CD4-positive, alpha-beta T cell treated with Interleukin-15 for 1 hour (primary cell): ENCODE results near the gene HTATIP2.
"Not testable (repeated sequence)": the region's sequence is repeated elsewhere in the genome, so short reads cannot be mapped to it uniquely, and the experiment has no call there.

Experiments
- DNase-seq: peaks from one replicate; pipeline ENCODE4 v3.0.0-alpha.2; 2020

Gene HTATIP2

DNA sequence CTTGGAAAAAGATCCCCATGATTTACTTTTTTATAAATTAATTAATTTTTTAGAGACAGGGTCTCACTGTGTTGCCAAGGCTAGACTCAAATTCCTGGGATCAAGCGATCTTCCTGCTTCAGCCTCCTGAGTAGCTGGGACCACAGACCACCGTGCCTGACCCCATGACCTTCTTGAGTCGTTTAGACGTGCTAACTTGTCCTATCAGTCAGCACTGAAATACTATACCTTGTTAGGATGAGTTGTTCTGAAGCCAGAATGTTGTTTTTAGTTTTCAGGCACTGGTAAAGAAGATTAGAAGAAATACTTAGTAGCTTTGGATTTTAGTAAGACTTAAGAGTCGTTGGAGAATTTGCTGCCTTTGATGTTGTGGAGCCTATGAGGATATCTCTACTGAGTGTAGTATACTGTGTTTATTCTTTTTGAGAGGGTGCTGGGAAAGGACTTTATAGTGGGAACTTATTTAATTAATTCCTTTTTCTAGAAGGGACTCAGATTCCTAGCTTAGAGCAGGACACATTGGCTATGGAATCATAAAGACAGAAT, 8.6 kb downstream of the HTATIP2 start:
- DNase-seq: no peak

GRCh38 chr11:20373147-20373546, 9.6 kb downstream of the HTATIP2 start:
- DNase-seq: no peak

- DNase-seq: no peak
Observed at GRCh38 chr11:20373568-20374209, 10.2 kb downstream of the HTATIP2 start.

DNA sequence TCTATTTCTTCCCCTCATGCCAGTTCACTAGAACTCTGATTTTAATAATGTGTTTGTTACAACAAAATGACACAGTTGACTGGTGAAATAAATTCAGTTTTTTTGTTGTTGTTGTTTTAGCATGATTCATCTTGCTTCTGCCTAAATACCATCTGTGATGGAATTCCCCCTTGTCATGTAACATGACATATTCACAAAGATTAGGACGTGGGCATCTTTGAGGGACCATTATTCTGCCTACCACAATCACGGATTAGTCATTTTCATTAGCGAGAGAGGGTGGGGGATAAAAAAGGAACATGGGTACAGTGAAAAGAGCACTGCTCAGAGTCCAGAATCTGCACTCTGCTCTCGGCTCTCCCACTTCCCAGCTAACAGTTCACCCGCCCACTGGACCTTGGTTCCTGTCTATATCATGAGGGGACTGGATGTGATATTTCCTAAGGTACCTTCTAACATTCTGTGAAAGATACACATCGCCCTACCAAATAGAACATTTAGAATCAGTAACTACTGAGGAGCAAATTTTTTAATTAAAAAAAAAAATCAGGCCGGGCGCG, 11.3 kb downstream of the HTATIP2 start:
- DNase-seq: no peak

DNA sequence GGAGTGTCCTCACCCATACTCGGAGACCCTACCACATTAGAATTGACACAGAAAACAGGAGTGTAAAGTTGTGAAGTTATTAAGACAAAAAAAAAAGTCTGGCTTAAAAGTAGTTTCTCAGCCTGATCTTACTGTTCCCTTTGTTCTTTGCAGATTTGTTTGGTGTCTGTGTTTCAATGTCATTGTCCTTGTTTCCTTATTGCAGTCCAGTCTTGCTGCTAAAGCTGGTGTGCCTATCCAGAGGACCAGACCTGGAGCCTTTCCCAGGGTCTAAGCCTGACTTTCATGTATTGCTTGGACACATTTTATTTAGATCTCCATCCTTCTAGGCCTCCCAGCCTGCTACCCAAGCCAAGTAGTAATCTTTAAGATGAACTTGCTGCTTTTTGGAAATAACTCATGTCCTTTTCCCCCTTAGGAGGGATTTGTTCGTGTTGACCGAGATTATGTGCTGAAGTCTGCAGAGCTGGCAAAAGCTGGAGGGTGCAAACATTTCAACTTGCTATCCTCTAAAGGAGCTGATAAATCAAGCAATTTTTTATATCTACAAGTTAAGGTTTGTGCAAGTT, 12.7 kb downstream of the HTATIP2 start:
- DNase-seq: no peak

- DNase-seq: not testable (repeated sequence)
Observed at GRCh38 chr11:20385996-20386395, 22.5 kb downstream of the HTATIP2 start.

DNA sequence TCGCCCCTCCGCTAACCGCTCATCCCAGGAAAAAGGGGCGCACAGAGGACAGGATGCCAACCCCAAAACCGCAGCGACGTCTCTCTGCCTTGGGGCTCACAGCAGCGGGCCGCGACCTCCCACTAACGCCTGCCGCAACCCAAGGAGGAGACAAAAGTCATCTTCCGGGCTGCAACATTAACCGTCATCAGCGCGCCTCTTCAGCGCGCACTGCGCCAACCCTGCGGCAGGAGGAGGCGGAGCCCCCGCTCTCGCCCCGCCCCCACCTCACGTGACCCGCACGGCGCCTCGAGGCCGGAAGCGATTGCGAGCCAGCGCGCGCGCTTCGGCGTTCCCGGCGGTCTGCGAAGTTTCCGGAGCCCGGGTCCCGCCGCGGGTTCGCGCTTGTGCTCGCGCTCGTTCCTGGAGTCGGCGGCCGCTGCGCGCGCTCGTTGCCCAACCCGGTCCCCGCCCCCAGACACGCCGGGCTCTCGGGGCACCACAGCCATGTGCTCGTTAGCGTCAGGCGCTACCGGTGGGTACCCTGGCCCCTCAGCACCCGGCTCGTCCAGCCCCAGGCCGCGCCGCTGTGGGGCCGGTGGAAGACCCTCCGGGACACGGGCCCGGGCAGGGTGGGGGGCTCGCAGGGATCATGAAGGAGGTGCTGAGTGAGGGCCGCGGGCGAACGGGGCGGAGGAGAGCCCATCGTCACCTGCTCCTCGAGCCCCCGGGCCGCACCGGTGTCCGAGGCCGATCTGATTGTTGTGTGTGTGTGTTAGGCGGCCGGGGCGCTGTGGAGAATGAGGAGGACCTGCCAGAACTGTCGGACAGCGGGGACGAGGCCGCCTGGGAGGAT, 24.0 kb downstream of the HTATIP2 start, which contains the start of gene PRMT3:
PRMT3 (plus strand) TSS at position 456 of the 835 bp plus-strand sequence; CDS start at position 487, 31 bp downstream.
- peak; percentile 97 for DNase-seq

GRCh38 chr11:20388096-20389055, 24.9 kb downstream of the HTATIP2 start:
- DNase-seq: no peak

- DNase-seq: no peak
Observed at GRCh38 chr11:20397281-20397680, 33.8 kb downstream of the HTATIP2 start.

GRCh38 chr11:20399498-20399897, 36.0 kb downstream of the HTATIP2 start:
- DNase-seq: no peak

GRCh38 chr11:20403059-20403458, 39.5 kb downstream of the HTATIP2 start:
- DNase-seq: no peak

DNA sequence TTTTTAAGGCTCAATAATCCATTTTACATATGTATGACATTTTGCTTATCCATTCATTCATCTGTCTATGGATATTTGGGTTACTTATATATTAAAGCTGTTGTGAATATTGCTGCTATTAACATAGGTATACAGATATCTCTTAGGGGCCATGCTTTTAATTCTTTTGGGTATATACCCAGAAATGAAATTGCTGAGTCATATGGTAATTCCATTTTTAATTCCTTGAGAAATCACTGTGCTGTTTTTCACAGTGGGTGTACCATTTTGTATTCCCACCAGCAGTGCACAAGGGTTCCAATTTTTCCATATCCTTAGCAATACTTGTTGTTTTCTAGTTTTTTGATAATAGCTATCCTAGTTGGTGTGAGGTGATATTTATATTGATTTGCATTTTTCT, 43.0 kb downstream of the HTATIP2 start:
- DNase-seq: no peak

- DNase-seq: no peak
Observed at GRCh38 chr11:20407344-20407743, 43.8 kb downstream of the HTATIP2 start.

- no peak for DNase-seq
Observed at GRCh38 chr11:20415432-20415831, 51.9 kb downstream of the HTATIP2 start.

- DNase-seq: no peak
Observed at GRCh38 chr11:20417771-20418170, 54.3 kb downstream of the HTATIP2 start.

- no peak for DNase-seq
Observed at GRCh38 chr11:20421946-20422345, 58.4 kb downstream of the HTATIP2 start.

GRCh38 chr11:20429216-20429615, 65.7 kb downstream of the HTATIP2 start:
- DNase-seq: no peak
